Gastrocnemius medialis (tissue), 4 donors: ENCODE data around the gene PACSIN2. TPM values are rescaled to one million over a fixed set of nuclear protein-coding genes. Genes with fewer than 3 reads are reported as not detected.
A peak's percentile ranks its signal among the peaks of the same experiment; 100 is the strongest.

Source experiments
- ATAC-seq, 2 donors: fragments of 150-250 bp; one replicate each; pipeline ENCODE4 v1.9.1; 2016
- DNase-seq, 2 donors: peaks; one replicate each; pipeline ENCODE4 v3.0.0-alpha.2; 2019
- H3K27ac ChIP-seq, 4 donors: fragments of 200-600 bp; sonication (generic); 1 replicate in 1 of 4; 2 replicates in 3 of 4; pipeline ENCODE4 v1.5.1; 2016 to 2018; ENCODE audit warnings: mild to moderate bottlenecking in 2 of 4, moderate library complexity in 1 of 4
- H3K27me3 ChIP-seq, 3 donors: fragments of 200-600 bp; sonication (generic) in 2 of 3; 1 replicate in 1 of 3; 2 replicates in 2 of 3; pipeline versions ENCODE4 v1.5.1 to v1.6.0; 2016 to 2019; ENCODE audit warnings: mild to moderate bottlenecking in 1 of 3, moderate library complexity in 1 of 3
- H3K36me3 ChIP-seq, 2 donors: fragments of 200-600 bp; sonication (generic) in 1 of 2; one replicate each; pipeline ENCODE4 v1.5.1; 2017 to 2018
- H3K4me1 ChIP-seq, 2 donors: fragments of 200-600 bp; sonication (generic) in 1 of 2; one replicate each; pipeline ENCODE4 v1.5.1; 2016 to 2017; ENCODE audit warnings: mild to moderate bottlenecking in 2 of 2
- H3K4me3 ChIP-seq, 4 donors: fragments of 200-600 bp; sonication (generic) in 3 of 4; 1 replicate in 1 of 4; 2 replicates in 3 of 4; pipeline ENCODE4 v1.5.1; 2016 to 2019; ENCODE audit warnings: mild to moderate bottlenecking in 2 of 4
- H3K9me3 ChIP-seq, 3 donors: fragments of 200-600 bp; sonication (generic) in 2 of 3; 1 replicate in 1 of 3; 2 replicates in 2 of 3; pipeline ENCODE4 v1.5.1; 2016 to 2019
- POLR2A ChIP-seq, 2 donors: fragments of 450-650 bp; IDR thresholded peaks; one replicate each; pipeline ENCODE4 v1.6.1; 2017; ENCODE audit warnings: antibody characterized with exemption in 2 of 2, mild to moderate bottlenecking in 2 of 2, moderate library complexity in 2 of 2
- in situ Hi-C, 4 donors: fragments of 200-750 bp; cut with MboI; loops; one replicate each; pipeline versions ENCODE4 v1.15.0 to v1.8.0; 2017; ENCODE audit warnings: low sequenced_read_pairs in 4 of 4
- intact Hi-C: fragments of 100-400 bp; cut with DNase I; formaldehyde crosslinking; loops from one replicate; pipeline ENCODE4 v1.15.1; 2023; ENCODE audit warnings: low total_unique reads
- total RNA-seq, 4 donors: library from RNA; depleted of rRNA; stranded (reverse); fragments of >200 nt; gene quantifications; one replicate each; pipeline versions ENCODE4 v1.1.0 to v1.2.3, GENCODE V29; 2016
- TF ChIP-seq, protein P1 (sequence below), 5 experiments: fragments of 450-650 bp in 3 of 5; fragments of 200-600 bp in 2 of 5; sonication (generic) in 2 of 5; IDR thresholded peaks in 4 of 5; conservative IDR thresholded peaks in 1 of 5; 1 replicate in 4 of 5; 2 replicates in 1 of 5; pipeline ENCODE4 v1.5.1; 2016 to 2019; ENCODE audit warnings: antibody characterized with exemption in 5 of 5, mild to moderate bottlenecking in 3 of 5, moderate library complexity in 3 of 5

PACSIN2 gene, protein sequence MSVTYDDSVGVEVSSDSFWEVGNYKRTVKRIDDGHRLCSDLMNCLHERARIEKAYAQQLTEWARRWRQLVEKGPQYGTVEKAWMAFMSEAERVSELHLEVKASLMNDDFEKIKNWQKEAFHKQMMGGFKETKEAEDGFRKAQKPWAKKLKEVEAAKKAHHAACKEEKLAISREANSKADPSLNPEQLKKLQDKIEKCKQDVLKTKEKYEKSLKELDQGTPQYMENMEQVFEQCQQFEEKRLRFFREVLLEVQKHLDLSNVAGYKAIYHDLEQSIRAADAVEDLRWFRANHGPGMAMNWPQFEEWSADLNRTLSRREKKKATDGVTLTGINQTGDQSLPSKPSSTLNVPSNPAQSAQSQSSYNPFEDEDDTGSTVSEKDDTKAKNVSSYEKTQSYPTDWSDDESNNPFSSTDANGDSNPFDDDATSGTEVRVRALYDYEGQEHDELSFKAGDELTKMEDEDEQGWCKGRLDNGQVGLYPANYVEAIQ
- total RNA-seq = 10 to 100 TPM; 37.3 to 45.9 (median 39.8) TPM

DNA sequence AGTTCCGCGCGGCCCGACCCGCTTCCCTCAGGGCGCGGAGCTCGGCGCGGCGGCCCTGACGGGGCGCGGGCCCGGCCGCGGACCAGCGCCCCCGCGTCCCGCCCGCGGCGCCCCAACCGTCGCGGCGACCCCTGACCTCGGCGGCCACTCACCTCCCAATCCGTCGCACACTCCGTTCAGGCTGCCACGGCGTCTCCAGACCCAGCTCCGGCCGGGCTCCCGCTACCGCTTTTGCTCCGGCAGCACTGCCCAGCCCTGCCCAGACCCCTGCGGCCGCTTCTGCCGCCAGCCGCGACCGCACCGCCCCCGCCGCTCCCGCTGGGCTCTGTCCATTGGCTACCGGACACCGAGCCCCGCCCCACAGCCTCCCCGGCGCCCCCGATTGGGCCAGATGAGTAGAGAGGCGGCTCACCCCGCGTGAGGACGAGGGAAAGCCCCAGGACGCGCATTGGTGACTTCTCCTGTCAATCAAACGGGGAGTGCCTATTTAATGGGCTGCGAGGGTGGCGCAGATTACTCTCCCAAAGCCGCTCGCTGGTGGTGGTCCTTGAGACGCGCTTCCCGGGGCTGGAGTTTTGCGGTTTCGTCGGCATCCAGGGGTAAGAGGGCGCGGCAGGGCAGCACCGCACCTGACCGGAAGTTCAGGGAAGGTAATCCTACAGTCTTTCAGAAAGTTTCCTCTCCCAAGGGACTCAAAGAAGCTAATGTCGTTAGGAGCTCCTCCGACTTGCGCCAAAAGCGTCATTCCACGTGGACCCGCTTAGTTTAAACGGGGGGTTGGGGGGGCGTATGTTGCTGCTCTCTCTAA lies at the start of gene PACSIN2:
PACSIN2 (minus strand) TSS at position 281 of the 808 bp plus-strand sequence. CDS start 103,069 bp downstream, outside the sequence.
- ATAC-seq (peak; percentile 89 to 91), DNase-seq (peak; percentile 99 to 100)
- TF ChIP-seq, protein P1, sequence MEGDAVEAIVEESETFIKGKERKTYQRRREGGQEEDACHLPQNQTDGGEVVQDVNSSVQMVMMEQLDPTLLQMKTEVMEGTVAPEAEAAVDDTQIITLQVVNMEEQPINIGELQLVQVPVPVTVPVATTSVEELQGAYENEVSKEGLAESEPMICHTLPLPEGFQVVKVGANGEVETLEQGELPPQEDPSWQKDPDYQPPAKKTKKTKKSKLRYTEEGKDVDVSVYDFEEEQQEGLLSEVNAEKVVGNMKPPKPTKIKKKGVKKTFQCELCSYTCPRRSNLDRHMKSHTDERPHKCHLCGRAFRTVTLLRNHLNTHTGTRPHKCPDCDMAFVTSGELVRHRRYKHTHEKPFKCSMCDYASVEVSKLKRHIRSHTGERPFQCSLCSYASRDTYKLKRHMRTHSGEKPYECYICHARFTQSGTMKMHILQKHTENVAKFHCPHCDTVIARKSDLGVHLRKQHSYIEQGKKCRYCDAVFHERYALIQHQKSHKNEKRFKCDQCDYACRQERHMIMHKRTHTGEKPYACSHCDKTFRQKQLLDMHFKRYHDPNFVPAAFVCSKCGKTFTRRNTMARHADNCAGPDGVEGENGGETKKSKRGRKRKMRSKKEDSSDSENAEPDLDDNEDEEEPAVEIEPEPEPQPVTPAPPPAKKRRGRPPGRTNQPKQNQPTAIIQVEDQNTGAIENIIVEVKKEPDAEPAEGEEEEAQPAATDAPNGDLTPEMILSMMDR (IDR thresholded peaks at IDR 0.05 in 4 of 5, conservative IDR thresholded peaks at IDR 0.05 in 1 of 5) = no peak
- TF ChIP-seq POLR2A (IDR thresholded peaks at IDR 0.05) = peak; percentile 94 to 98
- peak within 1 kb of the TSS; percentile 75 to 90 (median 82) for H3K27ac ChIP-seq
- peak within 1 kb of the TSS; percentile 86 to 97 (median 92) for H3K4me3 ChIP-seq
- H3K27me3 ChIP-seq = no peaks in the 10 kb centered on the region
- no peaks in the 10 kb centered on the region for H3K36me3 ChIP-seq
- no peaks in the 10 kb centered on the region for H3K9me3 ChIP-seq
- peaks cover 16 to 20% of the 10 kb centered on the region in 2 donors for H3K4me1 ChIP-seq
- in situ Hi-C loops = no loop called here
- intact Hi-C loops = loop anchor here (1.0 to 2.0 kb wide), 2 partner anchors 106 to 158 kb away; partner anchors contain the start of gene ARFGAP3

DNA sequence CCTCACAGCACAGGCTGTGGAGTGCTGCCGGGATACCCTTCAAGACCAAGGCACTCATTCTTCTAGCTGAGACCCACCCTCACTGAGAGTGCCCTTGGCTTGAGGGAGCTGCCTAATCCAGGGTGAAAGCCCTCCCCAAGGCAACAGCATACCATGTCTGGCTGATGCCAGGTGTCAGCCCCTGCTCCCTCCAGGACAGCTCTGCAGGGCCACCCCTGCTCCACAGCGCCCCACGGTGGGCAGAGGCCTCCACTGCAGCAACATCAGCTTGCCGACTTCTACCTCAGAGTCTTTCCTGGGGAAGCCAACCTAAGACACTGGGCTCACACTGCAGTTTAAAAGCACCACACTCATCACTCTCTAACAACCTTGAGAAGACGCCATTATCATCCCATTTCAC lies 45.2 kb upstream of the PACSIN2 start:
- Histone ChIP-seq H3K27me3 (no peaks in the 10 kb centered on the region), H3K36me3 (no peaks in the 10 kb centered on the region), H3K9me3 (no peaks in the 10 kb centered on the region), H3K27ac (no peak overlapping the region), H3K4me3 (no peak overlapping the region), H3K4me1 (no peaks in the 10 kb centered on the region)
- ATAC-seq (no peak), DNase-seq (no peak)
- TF ChIP-seq, protein P1 (IDR thresholded peaks at IDR 0.05 in 4 of 5, conservative IDR thresholded peaks at IDR 0.05 in 1 of 5) = peak; percentile 18 to 54 (median 36)
- TF ChIP-seq POLR2A (IDR thresholded peaks at IDR 0.05) = no peak
- intact Hi-C loops (no loop called here), in situ Hi-C loops (no loop called here)

DNA sequence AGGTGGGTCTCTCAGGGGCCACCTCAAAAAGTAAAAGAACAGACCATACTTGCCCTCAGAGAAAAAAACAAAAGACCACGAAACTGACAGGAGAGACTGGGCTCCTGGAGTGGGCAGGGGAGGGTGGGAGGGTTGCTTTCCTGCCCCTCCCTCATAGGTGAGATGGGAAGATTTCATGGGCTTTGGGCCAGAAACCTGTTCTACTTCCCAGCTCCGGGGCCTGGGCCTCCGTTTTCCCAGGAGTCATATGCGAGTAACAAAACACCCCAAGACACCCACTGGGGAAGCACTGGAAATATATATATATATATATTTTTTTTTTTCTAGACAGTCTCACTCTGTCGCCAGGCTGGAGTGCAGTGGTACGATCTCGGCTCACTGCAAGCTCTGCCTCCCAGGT lies 42.7 kb upstream of the PACSIN2 start:
- in situ Hi-C loops (no loop called here), intact Hi-C loops (no loop called here)
- no peak for TF ChIP-seq POLR2A (IDR thresholded peaks at IDR 0.05)
- TF ChIP-seq, protein P1 (IDR thresholded peaks at IDR 0.05 in 4 of 5, conservative IDR thresholded peaks at IDR 0.05 in 1 of 5) = no peak
- DNase-seq (no peak), ATAC-seq (no peak)
- Histone ChIP-seq H3K4me1 (no peaks in the 10 kb centered on the region), H3K27me3 (no peaks in the 10 kb centered on the region), H3K9me3 (no peaks in the 10 kb centered on the region), H3K27ac (no peak overlapping the region), H3K4me3 (no peak overlapping the region), H3K36me3 (no peaks in the 10 kb centered on the region)

GRCh38 chr22:43053176-43053575 lies 38.2 kb upstream of the PACSIN2 start:
- Histone ChIP-seq H3K36me3 (no peaks in the 10 kb centered on the region), H3K27ac (no peak overlapping the region), H3K4me3 (no peak overlapping the region), H3K9me3 (no peaks in the 10 kb centered on the region), H3K4me1 (no peaks in the 10 kb centered on the region), H3K27me3 (no peaks in the 10 kb centered on the region)
- ATAC-seq (no peak), DNase-seq (no peak)
- intact Hi-C loops (no loop called here), in situ Hi-C loops (no loop called here)
- TF ChIP-seq, protein P1 (IDR thresholded peaks at IDR 0.05 in 4 of 5, conservative IDR thresholded peaks at IDR 0.05 in 1 of 5) = no peak
- no peak for TF ChIP-seq POLR2A (IDR thresholded peaks at IDR 0.05)
